ENCODE data around the gene FMNL3. TPM values are rescaled to one million over a fixed set of nuclear protein-coding genes. Genes with fewer than 3 reads are reported as not detected.
A peak's percentile ranks its signal among the peaks of the same experiment; 100 is the strongest.

The FMNL3 gene
- total and polyA plus RNA-seq, 2 of the 13 experiments (the other 11 are each of a cell fraction or from before 2014, with no cell fraction given): 0.44 to 1.1 TPM

DNA sequence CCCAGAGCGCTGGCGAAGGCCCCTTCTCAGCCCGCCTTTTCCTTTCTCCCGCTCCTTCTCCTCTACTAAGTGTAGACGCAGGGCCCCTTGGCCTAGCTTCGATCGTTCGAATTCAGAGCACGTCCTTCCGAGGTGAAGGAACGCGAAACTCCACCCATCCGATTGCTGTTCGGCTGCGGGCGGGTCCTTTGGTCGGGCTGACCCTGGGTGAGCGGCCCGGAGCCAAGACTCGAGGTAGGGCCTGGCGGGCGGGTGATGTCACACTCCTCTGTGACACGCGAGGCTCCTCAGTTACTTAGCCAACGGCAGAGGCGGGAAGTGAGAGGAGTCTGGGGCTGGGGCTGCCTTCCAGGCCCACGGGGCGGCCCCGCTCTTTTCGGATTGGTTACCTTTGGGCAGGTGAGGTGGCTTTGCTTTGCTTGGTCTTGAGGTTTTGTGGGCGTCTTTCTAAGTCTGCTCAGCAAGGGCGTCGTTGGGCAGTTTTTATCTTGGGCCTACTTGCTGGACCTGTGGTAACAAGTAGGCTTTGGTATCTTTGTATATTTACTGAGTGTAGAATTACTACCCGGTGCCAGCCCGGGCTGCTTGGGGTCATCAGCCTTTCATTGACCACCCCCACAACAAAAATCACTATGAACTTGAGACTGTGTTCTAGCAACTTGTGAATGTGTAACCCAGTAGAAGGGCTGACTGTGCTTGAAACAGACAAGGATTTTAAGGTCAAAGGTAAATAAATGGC is 34.8 kb upstream of the FMNL3 start (continued):
- TF ChIP-seq ZNF646 (CRISPR knock-in tag; IDR thresholded peaks at IDR 0.05) (no peak), ZNF674 (CRISPR knock-in tag; IDR thresholded peaks at IDR 0.05; ENCODE audit: low read depth) (no peak), ZBTB26 (CRISPR knock-in tag; IDR thresholded peaks at IDR 0.05; ENCODE audit: borderline replicate concordance) (0 out of 2 replicates have a peak, but pooled peaks have one; percentile 35), MAFK (conservative IDR thresholded peaks at IDR 0.05 in 1 of 2, IDR thresholded peaks at IDR 0.05 in 1 of 2; ENCODE audit: low read length in 2 of 2) (peak in 1 of 2 experiments; percentile 63; a peak in 3 of 4 replicates), ZNF10 (CRISPR knock-in tag; IDR thresholded peaks at IDR 0.05; ENCODE audit: borderline replicate concordance, low read depth) (no peak), ZNF251 (CRISPR knock-in tag; IDR thresholded peaks at IDR 0.05) (no peak), KLF6 (CRISPR knock-in tag; IDR thresholded peaks at IDR 0.05) (peak; percentile 10; the same call in 1 of the 2 replicates), SMAD3 (CRISPR knock-in tag; IDR thresholded peaks at IDR 0.05) (0 out of 2 replicates have a peak, but pooled peaks have one; percentile 36), JARID2 (CRISPR knock-in tag; IDR thresholded peaks at IDR 0.05; ENCODE audit: insufficient replicate concordance) (no peak), ZNF709 (CRISPR knock-in tag; IDR thresholded peaks at IDR 0.05) (no peak), AHDC1 (CRISPR knock-in tag; IDR thresholded peaks at IDR 0.05; ENCODE audit: borderline replicate concordance) (peak; percentile 31; the same call in 1 of the 2 replicates)
- TF ChIP-seq, protein P1, sequence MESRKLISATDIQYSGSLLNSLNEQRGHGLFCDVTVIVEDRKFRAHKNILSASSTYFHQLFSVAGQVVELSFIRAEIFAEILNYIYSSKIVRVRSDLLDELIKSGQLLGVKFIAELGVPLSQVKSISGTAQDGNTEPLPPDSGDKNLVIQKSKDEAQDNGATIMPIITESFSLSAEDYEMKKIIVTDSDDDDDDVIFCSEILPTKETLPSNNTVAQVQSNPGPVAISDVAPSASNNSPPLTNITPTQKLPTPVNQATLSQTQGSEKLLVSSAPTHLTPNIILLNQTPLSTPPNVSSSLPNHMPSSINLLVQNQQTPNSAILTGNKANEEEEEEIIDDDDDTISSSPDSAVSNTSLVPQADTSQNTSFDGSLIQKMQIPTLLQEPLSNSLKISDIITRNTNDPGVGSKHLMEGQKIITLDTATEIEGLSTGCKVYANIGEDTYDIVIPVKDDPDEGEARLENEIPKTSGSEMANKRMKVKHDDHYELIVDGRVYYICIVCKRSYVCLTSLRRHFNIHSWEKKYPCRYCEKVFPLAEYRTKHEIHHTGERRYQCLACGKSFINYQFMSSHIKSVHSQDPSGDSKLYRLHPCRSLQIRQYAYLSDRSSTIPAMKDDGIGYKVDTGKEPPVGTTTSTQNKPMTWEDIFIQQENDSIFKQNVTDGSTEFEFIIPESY (CRISPR knock-in tag; IDR thresholded peaks at IDR 0.05): no peak
